ENCODE results near the gene STIP1.

DNA sequence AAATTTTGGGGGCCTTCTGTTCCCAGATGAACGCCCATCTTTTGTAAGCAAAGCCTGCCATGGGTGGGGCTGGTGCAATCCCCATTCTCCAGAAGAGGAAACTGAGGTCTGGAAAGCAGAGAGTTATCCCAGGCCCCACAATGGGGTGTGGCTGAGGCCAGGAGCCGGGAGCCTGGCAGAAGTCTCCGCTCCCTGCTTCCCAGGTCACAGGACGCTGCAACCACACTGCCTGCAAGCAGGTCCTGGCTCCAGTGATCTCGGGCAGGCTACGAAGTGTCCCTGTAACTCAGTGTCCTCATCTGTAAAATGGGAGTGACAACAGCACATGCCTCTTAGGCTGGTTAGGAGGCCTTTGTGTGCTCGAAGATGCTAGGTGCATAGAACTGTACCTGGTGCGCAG lies 67.1 kb downstream of the STIP1 start:
- TF ChIP-seq, protein P1, sequence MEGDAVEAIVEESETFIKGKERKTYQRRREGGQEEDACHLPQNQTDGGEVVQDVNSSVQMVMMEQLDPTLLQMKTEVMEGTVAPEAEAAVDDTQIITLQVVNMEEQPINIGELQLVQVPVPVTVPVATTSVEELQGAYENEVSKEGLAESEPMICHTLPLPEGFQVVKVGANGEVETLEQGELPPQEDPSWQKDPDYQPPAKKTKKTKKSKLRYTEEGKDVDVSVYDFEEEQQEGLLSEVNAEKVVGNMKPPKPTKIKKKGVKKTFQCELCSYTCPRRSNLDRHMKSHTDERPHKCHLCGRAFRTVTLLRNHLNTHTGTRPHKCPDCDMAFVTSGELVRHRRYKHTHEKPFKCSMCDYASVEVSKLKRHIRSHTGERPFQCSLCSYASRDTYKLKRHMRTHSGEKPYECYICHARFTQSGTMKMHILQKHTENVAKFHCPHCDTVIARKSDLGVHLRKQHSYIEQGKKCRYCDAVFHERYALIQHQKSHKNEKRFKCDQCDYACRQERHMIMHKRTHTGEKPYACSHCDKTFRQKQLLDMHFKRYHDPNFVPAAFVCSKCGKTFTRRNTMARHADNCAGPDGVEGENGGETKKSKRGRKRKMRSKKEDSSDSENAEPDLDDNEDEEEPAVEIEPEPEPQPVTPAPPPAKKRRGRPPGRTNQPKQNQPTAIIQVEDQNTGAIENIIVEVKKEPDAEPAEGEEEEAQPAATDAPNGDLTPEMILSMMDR (IDR thresholded peaks at IDR 0.05 in 8 of 11, conservative IDR thresholded peaks at IDR 0.05 in 3 of 11): no peak
- no peak for TF ChIP-seq POLR2AphosphoS5 (IDR thresholded peaks at IDR 0.05)
